ENCODE measurements around the gene STARD8.
A peak's percentile ranks its signal among the peaks of the same experiment; 100 is the strongest.

The STARD8 gene

GRCh38 chrX:68719904-68720614, 72.6 kb downstream of the STARD8 start:
- peak; percentile 2 for DNase-seq (ENCODE audit: low read depth)
- no peak overlapping the region for H3K9ac ChIP-seq (ENCODE audit: low read length)
- no peaks in the 10 kb centered on the region for H3K4me1 ChIP-seq (ENCODE audit: control insufficient read depth, insufficient read depth, low read length)
- peaks cover 8% of the 10 kb centered on the region for H3K36me3 ChIP-seq (ENCODE audit: control insufficient read depth, insufficient read depth, low read length, severe bottlenecking)
- H3K9me3 ChIP-seq (ENCODE audit: control insufficient read depth, low read length), result no peaks in the 10 kb centered on the region
- no peak overlapping the region for H3K4me3 ChIP-seq (ENCODE audit: low read length)
- peaks cover 12% of the 10 kb centered on the region for H3K27me3 ChIP-seq (replicated peaks; ENCODE audit: control insufficient read depth, insufficient read depth, low read length)

- Histone ChIP-seq H3K27me3 (replicated peaks; ENCODE audit: control insufficient read depth, insufficient read depth, low read length) (peaks cover 9% of the 10 kb centered on the region), H3K9me3 (ENCODE audit: control insufficient read depth, low read length) (no peaks in the 10 kb centered on the region), H3K36me3 (ENCODE audit: control insufficient read depth, insufficient read depth, low read length, severe bottlenecking) (peaks cover 8% of the 10 kb centered on the region), H3K4me1 (ENCODE audit: control insufficient read depth, insufficient read depth, low read length) (no peaks in the 10 kb centered on the region), H3K9ac (ENCODE audit: low read length) (no peak overlapping the region), H3K4me3 (ENCODE audit: low read length) (no peak overlapping the region)
- DNase-seq (ENCODE audit: low read depth), result no peak
Measured at GRCh38 chrX:68720851-68721250, 73.4 kb downstream of the STARD8 start.

DNA sequence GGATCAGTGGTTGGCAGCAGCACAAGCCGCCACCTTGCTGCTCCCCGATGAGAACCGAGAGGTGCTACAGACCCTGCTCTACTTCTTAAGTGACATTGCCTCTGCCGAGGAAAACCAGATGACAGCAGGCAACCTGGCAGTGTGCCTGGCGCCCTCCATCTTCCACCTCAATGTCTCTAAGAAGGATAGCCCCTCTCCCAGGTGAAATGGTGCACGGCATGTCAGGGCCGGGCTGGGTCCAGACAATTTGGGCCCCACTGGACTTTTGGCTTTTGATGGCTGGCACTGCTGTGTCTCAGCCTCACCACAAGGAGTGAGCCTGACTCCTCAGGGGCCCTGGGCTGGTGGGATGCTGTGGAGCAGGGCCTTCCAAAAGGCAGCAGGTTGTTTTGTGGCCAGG, 74.1 kb downstream of the STARD8 start:
- Histone ChIP-seq H3K4me1 (ENCODE audit: control insufficient read depth, insufficient read depth, low read length) (no peaks in the 10 kb centered on the region), H3K27me3 (replicated peaks; ENCODE audit: control insufficient read depth, insufficient read depth, low read length) (peaks cover 13% of the 10 kb centered on the region), H3K36me3 (ENCODE audit: control insufficient read depth, insufficient read depth, low read length, severe bottlenecking) (peaks cover 8% of the 10 kb centered on the region), H3K4me3 (ENCODE audit: low read length) (no peak overlapping the region), H3K9ac (ENCODE audit: low read length) (no peak overlapping the region), H3K9me3 (ENCODE audit: control insufficient read depth, low read length) (no peaks in the 10 kb centered on the region)
- no peak for DNase-seq (ENCODE audit: low read depth)

DNA sequence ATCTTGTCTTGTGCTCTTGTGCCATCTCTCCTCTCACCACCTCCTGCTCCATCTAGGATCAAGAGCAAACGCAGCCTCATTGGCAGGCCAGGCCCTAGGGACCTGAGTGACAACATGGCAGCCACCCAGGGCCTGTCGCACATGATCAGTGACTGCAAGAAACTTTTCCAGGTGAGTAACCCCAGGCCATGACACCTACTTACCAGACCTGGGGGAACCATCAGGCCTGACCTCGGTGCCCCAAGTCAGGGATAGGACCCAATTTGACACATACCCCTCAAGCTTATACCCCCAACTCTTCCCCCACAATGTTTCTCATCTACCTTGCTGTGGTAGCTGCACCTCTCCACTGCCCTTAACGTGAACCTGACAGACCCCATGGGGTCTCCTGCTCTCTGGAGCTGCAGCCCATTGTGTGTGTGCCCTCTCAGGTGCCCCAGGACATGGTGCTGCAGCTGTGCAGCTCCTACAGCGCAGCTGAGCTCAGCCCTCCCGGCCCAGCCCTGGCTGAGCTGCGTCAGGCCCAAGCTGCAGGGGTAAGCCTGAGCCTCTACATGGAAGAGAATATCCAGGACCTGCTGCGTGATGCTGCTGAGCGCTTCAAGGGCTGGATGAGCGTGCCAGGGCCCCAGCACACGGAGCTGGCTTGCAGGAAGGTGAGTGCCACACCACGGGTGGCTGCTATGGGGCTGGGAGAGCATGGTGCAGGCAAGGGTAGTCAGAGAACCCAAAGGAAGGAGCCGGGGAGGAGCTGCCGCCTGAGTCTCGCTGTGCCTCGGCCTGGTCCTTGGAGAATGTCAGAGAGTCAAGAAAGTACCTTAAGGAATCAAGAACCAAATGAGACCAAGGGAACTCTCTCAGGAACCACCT, 74.8 kb downstream of the STARD8 start:
- DNase-seq (ENCODE audit: low read depth), result no peak
- H3K9ac ChIP-seq (ENCODE audit: low read length), result no peak overlapping the region
- no peaks in the 10 kb centered on the region for H3K9me3 ChIP-seq (ENCODE audit: control insufficient read depth, low read length)
- no peak overlapping the region for H3K4me3 ChIP-seq (ENCODE audit: low read length)
- H3K27me3 ChIP-seq (replicated peaks; ENCODE audit: control insufficient read depth, insufficient read depth, low read length), result peaks cover 14% of the 10 kb centered on the region
- no peaks in the 10 kb centered on the region for H3K4me1 ChIP-seq (ENCODE audit: control insufficient read depth, insufficient read depth, low read length)
- peaks cover 8% of the 10 kb centered on the region for H3K36me3 ChIP-seq (ENCODE audit: control insufficient read depth, insufficient read depth, low read length, severe bottlenecking)

DNA sequence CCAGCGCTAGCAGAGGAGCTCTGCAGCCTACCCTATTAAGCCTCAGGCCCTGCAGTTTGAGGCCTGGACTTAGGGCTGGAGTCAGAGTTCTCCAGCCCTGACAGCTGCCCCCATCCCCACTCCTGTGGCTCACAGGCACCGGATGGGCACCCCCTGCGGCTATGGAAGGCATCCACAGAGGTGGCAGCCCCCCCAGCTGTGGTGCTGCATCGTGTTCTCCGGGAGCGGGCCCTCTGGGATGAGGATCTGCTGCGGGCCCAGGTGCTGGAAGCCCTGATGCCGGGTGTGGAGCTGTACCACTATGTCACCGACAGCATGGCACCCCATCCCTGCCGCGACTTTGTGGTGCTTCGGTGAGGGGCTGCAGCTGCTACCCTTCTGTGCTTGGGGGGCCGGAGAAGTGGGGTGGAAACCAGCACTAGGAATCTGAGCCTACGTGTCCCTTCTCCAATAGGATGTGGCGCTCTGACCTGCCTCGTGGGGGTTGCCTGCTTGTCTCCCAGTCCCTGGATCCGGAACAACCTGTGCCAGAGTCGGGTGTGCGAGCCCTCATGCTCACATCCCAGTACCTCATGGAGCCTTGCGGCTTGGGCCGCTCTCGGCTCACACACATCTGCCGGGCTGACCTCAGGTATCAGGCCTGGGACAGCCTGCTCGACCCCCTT, 76.2 kb downstream of the STARD8 start:
- DNase-seq (ENCODE audit: low read depth), result no peak
- Histone ChIP-seq H3K9ac (ENCODE audit: low read length) (no peak overlapping the region), H3K27me3 (replicated peaks; ENCODE audit: control insufficient read depth, insufficient read depth, low read length) (peaks cover 19% of the 10 kb centered on the region), H3K4me3 (ENCODE audit: low read length) (no peak overlapping the region), H3K4me1 (ENCODE audit: control insufficient read depth, insufficient read depth, low read length) (no peaks in the 10 kb centered on the region), H3K36me3 (ENCODE audit: control insufficient read depth, insufficient read depth, low read length, severe bottlenecking) (peaks cover 8% of the 10 kb centered on the region), H3K9me3 (ENCODE audit: control insufficient read depth, low read length) (no peaks in the 10 kb centered on the region)

DNA sequence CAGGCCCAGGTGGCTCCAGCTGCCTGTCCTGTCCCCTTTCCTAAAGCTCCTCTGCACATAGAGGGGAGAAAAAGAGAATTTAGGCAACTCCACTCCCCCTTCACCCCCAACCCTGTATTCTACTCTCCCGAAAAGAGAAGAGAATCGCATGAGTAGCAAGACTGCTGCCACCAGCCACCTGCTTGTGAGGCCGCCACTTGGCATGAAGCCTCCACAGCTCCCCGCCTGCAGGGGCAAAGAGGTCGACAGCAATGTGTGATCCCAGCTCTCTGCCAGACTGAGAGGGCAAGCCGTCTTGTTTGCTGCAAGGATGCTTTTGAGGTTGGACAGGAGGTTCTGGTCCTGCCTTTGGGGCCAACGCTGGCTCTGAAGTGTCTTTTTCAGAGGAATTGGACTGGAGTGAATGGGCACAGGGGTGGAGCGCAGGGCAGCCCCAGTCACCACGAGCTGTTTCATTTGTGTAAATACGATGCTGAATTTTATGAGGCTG, 77.1 kb downstream of the STARD8 start:
- H3K36me3 ChIP-seq (ENCODE audit: control insufficient read depth, insufficient read depth, low read length, severe bottlenecking), result peaks cover 8% of the 10 kb centered on the region
- H3K4me1 ChIP-seq (ENCODE audit: control insufficient read depth, insufficient read depth, low read length), result no peaks in the 10 kb centered on the region
- no peak for DNase-seq (ENCODE audit: low read depth)
- no peak overlapping the region for H3K4me3 ChIP-seq (ENCODE audit: low read length)
- H3K9ac ChIP-seq (ENCODE audit: low read length), result no peak overlapping the region
- H3K27me3 ChIP-seq (replicated peaks; ENCODE audit: control insufficient read depth, insufficient read depth, low read length), result peaks cover 22% of the 10 kb centered on the region
- no peaks in the 10 kb centered on the region for H3K9me3 ChIP-seq (ENCODE audit: control insufficient read depth, low read length)

DNA sequence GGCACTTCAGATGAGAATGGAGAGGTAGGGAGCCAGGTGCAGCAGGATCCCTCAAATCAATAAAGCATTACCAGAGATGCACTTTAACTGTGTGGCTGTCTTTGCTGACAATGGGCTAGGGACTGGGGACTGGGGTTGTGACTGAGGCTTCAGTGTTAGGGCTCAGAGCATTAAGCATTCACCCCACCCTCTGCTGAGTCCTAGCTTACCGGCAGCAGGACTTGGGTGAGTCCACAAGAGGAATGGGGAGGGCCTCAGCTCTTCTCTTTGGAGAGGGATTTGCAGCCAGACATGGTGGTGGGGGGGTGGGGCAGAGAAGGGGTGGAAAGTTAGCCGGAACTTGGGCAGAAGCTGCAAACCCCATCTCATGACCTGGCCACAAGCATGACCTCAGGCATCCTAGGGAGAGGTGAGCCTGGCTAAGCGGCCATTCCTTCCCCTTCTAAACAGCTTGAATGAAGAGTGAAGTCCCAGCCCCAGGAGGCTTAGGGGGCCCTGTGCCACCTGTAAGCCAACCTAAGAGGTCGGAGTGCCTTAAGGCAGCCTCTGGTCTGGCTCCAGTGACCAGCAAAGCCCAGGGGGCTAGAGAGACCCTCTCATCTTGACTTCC, 78.4 kb downstream of the STARD8 start:
- Histone ChIP-seq H3K4me1 (ENCODE audit: control insufficient read depth, insufficient read depth, low read length) (no peaks in the 10 kb centered on the region), H3K9ac (ENCODE audit: low read length) (no peak overlapping the region), H3K27me3 (replicated peaks; ENCODE audit: control insufficient read depth, insufficient read depth, low read length) (peaks cover 25% of the 10 kb centered on the region), H3K36me3 (ENCODE audit: control insufficient read depth, insufficient read depth, low read length, severe bottlenecking) (peaks cover 7% of the 10 kb centered on the region), H3K9me3 (ENCODE audit: control insufficient read depth, low read length) (no peaks in the 10 kb centered on the region), H3K4me3 (ENCODE audit: low read length) (no peak overlapping the region)
- no peak for DNase-seq (ENCODE audit: low read depth)

GRCh38 chrX:68726366-68726765, 78.9 kb downstream of the STARD8 start:
- peaks cover 5% of the 10 kb centered on the region for H3K36me3 ChIP-seq (ENCODE audit: control insufficient read depth, insufficient read depth, low read length, severe bottlenecking)
- no peak for DNase-seq (ENCODE audit: low read depth)
- no peak overlapping the region for H3K9ac ChIP-seq (ENCODE audit: low read length)
- H3K4me1 ChIP-seq (ENCODE audit: control insufficient read depth, insufficient read depth, low read length), result no peaks in the 10 kb centered on the region
- H3K4me3 ChIP-seq (ENCODE audit: low read length), result no peak overlapping the region
- H3K27me3 ChIP-seq (replicated peaks; ENCODE audit: control insufficient read depth, insufficient read depth, low read length), result peaks cover 30% of the 10 kb centered on the region
- no peaks in the 10 kb centered on the region for H3K9me3 ChIP-seq (ENCODE audit: control insufficient read depth, low read length)

GRCh38 chrX:68727696-68728095, 80.2 kb downstream of the STARD8 start:
- H3K36me3 ChIP-seq (ENCODE audit: control insufficient read depth, insufficient read depth, low read length, severe bottlenecking), result no peaks in the 10 kb centered on the region
- H3K9me3 ChIP-seq (ENCODE audit: control insufficient read depth, low read length), result no peaks in the 10 kb centered on the region
- peaks cover 39% of the 10 kb centered on the region for H3K27me3 ChIP-seq (replicated peaks; ENCODE audit: control insufficient read depth, insufficient read depth, low read length)
- H3K4me1 ChIP-seq (ENCODE audit: control insufficient read depth, insufficient read depth, low read length), result no peaks in the 10 kb centered on the region
- H3K4me3 ChIP-seq (ENCODE audit: low read length), result no peak overlapping the region
- no peak for DNase-seq (ENCODE audit: low read depth)
- no peak overlapping the region for H3K9ac ChIP-seq (ENCODE audit: low read length)

GRCh38 chrX:68728186-68728585, 80.7 kb downstream of the STARD8 start:
- H3K9ac ChIP-seq (ENCODE audit: low read length), result no peak overlapping the region
- H3K27me3 ChIP-seq (replicated peaks; ENCODE audit: control insufficient read depth, insufficient read depth, low read length), result peaks cover 44% of the 10 kb centered on the region
- no peaks in the 10 kb centered on the region for H3K36me3 ChIP-seq (ENCODE audit: control insufficient read depth, insufficient read depth, low read length, severe bottlenecking)
- no peak overlapping the region for H3K4me3 ChIP-seq (ENCODE audit: low read length)
- no peaks in the 10 kb centered on the region for H3K9me3 ChIP-seq (ENCODE audit: control insufficient read depth, low read length)
- DNase-seq (ENCODE audit: low read depth), result no peak
- H3K4me1 ChIP-seq (ENCODE audit: control insufficient read depth, insufficient read depth, low read length), result no peaks in the 10 kb centered on the region

DNA sequence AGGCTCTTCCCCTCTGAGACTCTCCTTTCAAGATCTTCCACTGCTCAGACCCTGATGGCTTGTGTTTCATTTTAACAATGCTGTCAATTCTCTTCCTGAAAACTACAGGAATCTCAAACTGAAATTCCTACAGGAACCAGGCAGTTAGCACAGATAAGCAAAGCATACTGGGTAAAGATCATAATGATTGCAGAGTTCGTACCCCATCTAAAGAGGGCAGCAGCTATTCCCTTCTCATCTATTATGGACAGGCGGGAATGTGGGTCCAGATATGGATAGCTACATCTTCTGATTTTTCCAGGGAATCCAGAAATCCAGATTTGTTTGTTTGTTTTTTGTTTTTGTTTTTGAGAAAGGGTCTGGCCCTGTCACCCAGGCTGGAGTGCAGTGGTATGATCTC, 83.8 kb downstream of the STARD8 start:
- H3K36me3 ChIP-seq (ENCODE audit: control insufficient read depth, insufficient read depth, low read length, severe bottlenecking), result no peaks in the 10 kb centered on the region
- H3K9ac ChIP-seq (ENCODE audit: low read length), result no peak overlapping the region
- H3K27me3 ChIP-seq (replicated peaks; ENCODE audit: control insufficient read depth, insufficient read depth, low read length), result peaks cover 60% of the 10 kb centered on the region
- DNase-seq (ENCODE audit: low read depth), result no peak
- H3K9me3 ChIP-seq (ENCODE audit: control insufficient read depth, low read length), result no peaks in the 10 kb centered on the region
- no peak overlapping the region for H3K4me3 ChIP-seq (ENCODE audit: low read length)
- H3K4me1 ChIP-seq (ENCODE audit: control insufficient read depth, insufficient read depth, low read length), result no peaks in the 10 kb centered on the region
